Left forelimb (tissue), 1 donor: ENCODE data around the gene ADAMTS2.

ENCODE experiments used
- DNase-seq: peaks from one replicate; pipeline ENCODE4 v3.0.0-alpha.2; 2018; ENCODE audit warnings: low spot score

Gene ADAMTS2

GRCh38 chr5:179278546-179278945 is 66.7 kb downstream of the ADAMTS2 start:
- no peak for DNase-seq

GRCh38 chr5:179278119-179278518 is 67.1 kb downstream of the ADAMTS2 start:
- no peak for DNase-seq

- no peak for DNase-seq
Observed at GRCh38 chr5:179276838-179277395, 68.3 kb downstream of the ADAMTS2 start.

GRCh38 chr5:179275941-179276837 is 69.1 kb downstream of the ADAMTS2 start:
- no peak for DNase-seq

GRCh38 chr5:179275381-179275878 is 69.8 kb downstream of the ADAMTS2 start:
- no peak for DNase-seq

GRCh38 chr5:179274321-179275315 is 70.6 kb downstream of the ADAMTS2 start:
- no peak for DNase-seq

- DNase-seq, result peak; percentile 48
Observed at GRCh38 chr5:179273441-179274145, 71.7 kb downstream of the ADAMTS2 start.

GRCh38 chr5:179273073-179273435 is 72.2 kb downstream of the ADAMTS2 start:
- peak; percentile 58 for DNase-seq

GRCh38 chr5:179272326-179273072 is 72.8 kb downstream of the ADAMTS2 start:
- DNase-seq, result peak; percentile 60

- DNase-seq, result no peak
Observed at GRCh38 chr5:179271821-179272325, 73.4 kb downstream of the ADAMTS2 start.

- DNase-seq, result no peak
Observed at GRCh38 chr5:179271428-179271734, 73.9 kb downstream of the ADAMTS2 start.

- DNase-seq, result peak; percentile 80
Observed at GRCh38 chr5:179270581-179271427, 74.5 kb downstream of the ADAMTS2 start.

- DNase-seq, result peak; percentile 60
Observed at GRCh38 chr5:179269781-179270543, 75.3 kb downstream of the ADAMTS2 start.

GRCh38 chr5:179268966-179269693 is 76.1 kb downstream of the ADAMTS2 start:
- DNase-seq, result no peak

GRCh38 chr5:179268399-179268952 is 76.8 kb downstream of the ADAMTS2 start:
- DNase-seq, result peak; percentile 55

GRCh38 chr5:179267671-179268083 is 77.6 kb downstream of the ADAMTS2 start:
- DNase-seq, result peak; percentile 66

GRCh38 chr5:179267071-179267670 is 78.1 kb downstream of the ADAMTS2 start:
- peak; percentile 61 for DNase-seq
